ENCODE results near the gene LGALS7.
A peak's percentile ranks its signal among the peaks of the same experiment; 100 is the strongest.

Gene LGALS7

GRCh38 chr19:38733241-38733492 lies 40.1 kb downstream of the LGALS7 start:
- no peak overlapping the region for H3K4me2 ChIP-seq (ENCODE audit: low read length)
- H3K27me3 ChIP-seq (ENCODE audit: insufficient read depth, low read length): no peaks in the 10 kb centered on the region
- no peak overlapping the region for H3K4me3 ChIP-seq (ENCODE audit: low read depth, low read length, poor library complexity, severe bottlenecking)
- no peak overlapping the region for H2AFZ ChIP-seq (ENCODE audit: low read length)
- H3K9me2 ChIP-seq (ENCODE audit: low read depth, low read length): no peaks in the 10 kb centered on the region
- peaks cover 22% of the 10 kb centered on the region for H3K36me3 ChIP-seq (ENCODE audit: insufficient read depth, low read length)
- no peak overlapping the region for H3K9ac ChIP-seq (ENCODE audit: low read length)
- no peaks in the 10 kb centered on the region for H3K79me2 ChIP-seq (ENCODE audit: insufficient read depth, low read length)
- no peaks in the 10 kb centered on the region for H3F3A ChIP-seq (ENCODE audit: insufficient read depth, low read length)
- no peaks in the 10 kb centered on the region for H3K9me3 ChIP-seq (ENCODE audit: low read length)
- TF ChIP-seq EZH2 (IDR thresholded peaks at IDR 0.05; ENCODE audit: borderline replicate concordance, low read length) (no peak), CTCF (IDR thresholded peaks at IDR 0.05; ENCODE audit: low read length) (no peak)
- peak overlapping the region; percentile 68 for H3K27ac ChIP-seq (ENCODE audit: low read depth, low read length, poor library complexity, severe bottlenecking)
- H4K20me1 ChIP-seq (ENCODE audit: insufficient read depth, low read length): no peaks in the 10 kb centered on the region
- H3K4me1 ChIP-seq (ENCODE audit: insufficient read depth, low read length, severe bottlenecking): peaks cover 26% of the 10 kb centered on the region

- Histone ChIP-seq H2AFZ (ENCODE audit: low read length) (no peak overlapping the region), H3K27ac (ENCODE audit: low read depth, low read length, poor library complexity, severe bottlenecking) (peak overlapping the region; percentile 25), H3K27me3 (ENCODE audit: insufficient read depth, low read length) (no peaks in the 10 kb centered on the region), H3K79me2 (ENCODE audit: insufficient read depth, low read length) (no peaks in the 10 kb centered on the region), H3F3A (ENCODE audit: insufficient read depth, low read length) (no peaks in the 10 kb centered on the region), H3K36me3 (ENCODE audit: insufficient read depth, low read length) (peaks cover 34% of the 10 kb centered on the region), H3K9ac (ENCODE audit: low read length) (no peak overlapping the region), H3K9me2 (ENCODE audit: low read depth, low read length) (no peaks in the 10 kb centered on the region), H4K20me1 (ENCODE audit: insufficient read depth, low read length) (no peaks in the 10 kb centered on the region), H3K9me3 (ENCODE audit: low read length) (no peaks in the 10 kb centered on the region), H3K4me3 (ENCODE audit: low read depth, low read length, poor library complexity, severe bottlenecking) (no peak overlapping the region), H3K4me1 (ENCODE audit: insufficient read depth, low read length, severe bottlenecking) (peaks cover 26% of the 10 kb centered on the region), H3K4me2 (ENCODE audit: low read length) (no peak overlapping the region)
- no peak for TF ChIP-seq EZH2 (IDR thresholded peaks at IDR 0.05; ENCODE audit: borderline replicate concordance, low read length)
- TF ChIP-seq CTCF (IDR thresholded peaks at IDR 0.05; ENCODE audit: low read length): no peak
These were observed 41.5 kb downstream of the LGALS7 start for GRCh38 chr19:38731654-38732301.

GRCh38 chr19:38730731-38731589 lies 42.4 kb downstream of the LGALS7 start:
- Histone ChIP-seq H3K36me3 (ENCODE audit: insufficient read depth, low read length) (peaks cover 40% of the 10 kb centered on the region), H3K4me2 (ENCODE audit: low read length) (no peak overlapping the region), H3K9ac (ENCODE audit: low read length) (no peak overlapping the region), H2AFZ (ENCODE audit: low read length) (no peak overlapping the region), H3K27ac (ENCODE audit: low read depth, low read length, poor library complexity, severe bottlenecking) (peak overlapping the region; percentile 25), H3K79me2 (ENCODE audit: insufficient read depth, low read length) (no peaks in the 10 kb centered on the region), H3K4me1 (ENCODE audit: insufficient read depth, low read length, severe bottlenecking) (peaks cover 18% of the 10 kb centered on the region), H4K20me1 (ENCODE audit: insufficient read depth, low read length) (no peaks in the 10 kb centered on the region), H3K27me3 (ENCODE audit: insufficient read depth, low read length) (no peaks in the 10 kb centered on the region), H3K9me3 (ENCODE audit: low read length) (no peaks in the 10 kb centered on the region), H3K9me2 (ENCODE audit: low read depth, low read length) (no peaks in the 10 kb centered on the region), H3K4me3 (ENCODE audit: low read depth, low read length, poor library complexity, severe bottlenecking) (no peak overlapping the region), H3F3A (ENCODE audit: insufficient read depth, low read length) (no peaks in the 10 kb centered on the region)
- TF ChIP-seq EZH2 (IDR thresholded peaks at IDR 0.05; ENCODE audit: borderline replicate concordance, low read length) (no peak), CTCF (IDR thresholded peaks at IDR 0.05; ENCODE audit: low read length) (no peak)

All from OCI-LY1 (cell line).